SK-N-SH treated with all-trans-retinoic acid at 6 μM for 48 hours (cell line): ENCODE results near the gene FBLN2.

Source experiments
- CSRNP3 ChIP-seq: fragments of 250-450 bp; sonication (Bioruptor Pico); IDR thresholded peaks from 2 replicates; pipeline ENCODE4 v1.5.1; 2021; ENCODE audit warnings: mild to moderate bottlenecking, moderate library complexity
- GLIS3 ChIP-seq: fragments of 250-450 bp; sonication (Bioruptor Pico); IDR thresholded peaks from 2 replicates; pipeline ENCODE4 v1.5.0; 2020; ENCODE audit warnings: mild to moderate bottlenecking, moderate library complexity

- TF ChIP-seq CSRNP3 (CRISPR knock-in tag) (no peak), GLIS3 (no peak)
Measured at GRCh38 chr3:13637953-13638352, 89.0 kb downstream of the FBLN2 start.
